Stimulated activated naive B cell treated with anti-CD40 and anti-IgM and Interleukin-4, amounts not matched to agents 10 μg/mL and 1 μg/mL and 100 μg/mL, for 72 hours (primary cell): Measurements from ENCODE around the gene GNAS-AS1.

Source experiments
- ATAC-seq, 2 donors: fragments of 150-1000 bp; cut with Tn5 transposase; replicated peaks; 2 replicates each; pipeline ENCODE4 v1.10.0; 2021; ENCODE audit warnings: moderate library complexity in 1 of 2
- DNase-seq: peaks from one replicate; pipeline ENCODE4 v3.0.0; 2021
- H3K27ac Mint-ChIP-seq: one replicate; pipeline ENCODE4 v1.8.0; 2022; ENCODE audit warnings: mild to moderate bottlenecking, mixed read lengths
- H3K27me3 Mint-ChIP-seq, 2 donors: one replicate each; pipeline ENCODE4 v1.8.0; 2022; ENCODE audit warnings: mixed read lengths in 2 of 2
- H3K36me3 Mint-ChIP-seq, 2 donors: one replicate each; pipeline ENCODE4 v1.8.0; 2022; ENCODE audit warnings: mixed read lengths in 2 of 2, mild to moderate bottlenecking in 1 of 2
- H3K4me1 Mint-ChIP-seq, 2 donors: one replicate each; pipeline ENCODE4 v1.8.0; 2022; ENCODE audit warnings: mixed read lengths in 2 of 2, mild to moderate bottlenecking in 1 of 2
- H3K4me3 Mint-ChIP-seq, 2 donors: one replicate each; pipeline ENCODE4 v1.8.0; 2022; ENCODE audit warnings: mild to moderate bottlenecking in 2 of 2, mixed read lengths in 2 of 2, moderate library complexity in 1 of 2
- H3K9me3 Mint-ChIP-seq, 2 donors: one replicate each; pipeline ENCODE4 v1.8.0; 2022; ENCODE audit warnings: mixed read lengths in 2 of 2, mild to moderate bottlenecking in 1 of 2

GNAS-AS1 gene

DNA sequence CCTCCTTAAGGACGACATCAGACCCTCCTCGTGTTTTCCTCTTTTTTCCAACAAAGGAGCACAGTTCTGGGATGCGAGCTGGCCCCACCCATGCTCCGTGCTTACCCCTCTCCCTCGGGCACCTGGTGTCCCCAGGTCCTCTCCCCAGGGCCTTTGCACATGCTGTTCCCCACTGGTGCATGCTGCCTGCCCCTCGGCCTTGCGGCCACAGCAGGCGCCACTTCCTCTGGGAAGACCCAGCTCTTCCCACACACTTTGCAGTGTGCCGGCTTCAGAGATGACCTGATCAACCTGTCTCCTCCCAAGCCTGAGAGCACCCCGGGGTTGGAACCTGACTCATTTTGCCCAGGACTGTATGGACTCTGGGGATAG lies 39.8 kb downstream of the GNAS-AS1 start:
- Mint-ChIP-seq H3K27ac (no peak overlapping the region), H3K27me3 (peaks cover 30 to 33% of the 10 kb centered on the region in 2 donors), H3K4me3 (no peak overlapping the region)

DNA sequence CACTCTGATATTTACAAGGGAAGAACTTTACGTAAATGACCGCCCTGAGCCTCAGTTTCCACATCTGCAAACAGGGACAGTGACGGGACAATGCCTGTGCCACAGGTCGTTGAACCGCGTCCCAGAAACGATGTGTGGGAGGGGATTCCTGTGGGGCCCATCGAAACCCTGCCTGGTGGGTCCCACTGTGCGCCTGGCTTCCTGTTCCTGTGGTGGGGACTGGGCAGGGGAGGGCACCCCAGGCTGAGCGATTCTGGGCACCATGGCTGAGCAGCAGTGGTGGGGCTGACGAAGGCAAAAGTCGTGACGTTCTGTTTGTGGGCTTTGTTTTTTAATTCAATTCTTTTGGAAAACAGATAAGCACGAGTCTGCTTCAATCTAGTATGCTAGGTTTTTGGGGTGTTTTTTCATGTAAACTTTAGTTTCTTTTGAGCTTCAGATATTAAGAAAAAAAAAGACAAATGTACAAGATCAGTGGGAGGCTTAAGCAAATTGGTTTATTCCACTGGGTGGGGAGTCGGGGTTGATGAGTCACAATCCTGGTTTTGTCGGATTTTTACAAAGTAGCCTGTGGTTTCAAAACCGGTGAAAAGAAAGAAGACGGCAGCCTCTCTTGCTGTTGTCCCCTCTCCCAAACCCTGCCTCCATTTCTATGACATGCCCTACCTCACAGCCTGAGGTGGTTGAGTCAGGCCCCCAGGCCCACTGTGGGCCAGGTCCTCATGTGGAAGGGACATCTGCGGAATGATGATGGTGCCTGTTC lies 40.4 kb downstream of the GNAS-AS1 start:
- no peak overlapping the region for H3K4me3 Mint-ChIP-seq
- ATAC-seq = no peak
- no peak for DNase-seq
- peaks cover 0 to 3% of the 10 kb centered on the region in 2 donors for H3K9me3 Mint-ChIP-seq
- no peaks in the 10 kb centered on the region for H3K36me3 Mint-ChIP-seq
- H3K27ac Mint-ChIP-seq = no peak overlapping the region
- peaks cover 36% of the 10 kb centered on the region in 2 donors for H3K27me3 Mint-ChIP-seq
- no peaks in the 10 kb centered on the region for H3K4me1 Mint-ChIP-seq

More for the DNA sequence above, 39.8 kb downstream of the GNAS-AS1 start:
- Mint-ChIP-seq H3K9me3 (peaks cover 0 to 3% of the 10 kb centered on the region in 2 donors), H3K4me1 (no peaks in the 10 kb centered on the region), H3K36me3 (no peaks in the 10 kb centered on the region)
- no peak for ATAC-seq
- DNase-seq = no peak

DNA sequence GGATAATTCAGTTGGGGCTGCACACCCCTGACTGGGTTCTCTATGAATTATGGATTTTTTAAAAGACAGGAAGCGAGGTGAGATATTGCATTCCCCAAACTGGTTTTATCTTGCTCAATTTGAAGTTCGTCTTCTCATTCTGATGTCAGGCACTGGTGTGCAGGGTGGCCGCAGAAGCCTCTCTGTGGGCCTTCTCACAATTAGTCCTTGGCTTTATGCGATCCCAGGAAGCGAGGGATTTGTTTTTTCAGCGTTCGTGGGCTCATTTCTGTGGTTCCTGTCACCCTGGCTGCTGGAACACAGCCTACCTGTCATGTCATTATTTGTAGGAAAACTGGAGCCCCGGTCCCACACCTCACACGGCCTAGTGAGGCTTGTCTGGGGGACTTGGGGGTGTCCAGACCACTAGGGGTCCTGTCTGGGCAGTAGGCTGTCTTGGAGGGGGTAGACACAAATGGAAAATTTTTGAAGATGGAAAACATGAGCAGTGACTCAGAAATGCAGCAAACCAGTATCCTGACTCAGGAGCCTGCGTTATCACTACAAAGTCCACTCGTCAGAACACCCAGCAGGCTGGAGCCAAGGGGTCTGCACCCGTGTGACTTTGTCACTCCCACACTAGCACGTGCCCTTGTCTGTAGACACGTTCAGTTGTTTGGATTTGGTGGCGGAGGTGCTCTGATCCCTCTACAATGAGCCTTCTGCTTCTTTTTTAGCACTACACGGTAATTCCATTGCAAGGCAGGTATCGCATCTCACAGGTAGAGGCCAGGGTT lies 42.2 kb downstream of the GNAS-AS1 start:
- H3K4me1 Mint-ChIP-seq = no peaks in the 10 kb centered on the region
- H3K36me3 Mint-ChIP-seq = no peaks in the 10 kb centered on the region
- peaks cover 46% of the 10 kb centered on the region in 2 donors for H3K27me3 Mint-ChIP-seq
- no peak for ATAC-seq
- peaks cover 0 to 3% of the 10 kb centered on the region in 2 donors for H3K9me3 Mint-ChIP-seq
- DNase-seq = no peak
- no peak overlapping the region for H3K4me3 Mint-ChIP-seq
- H3K27ac Mint-ChIP-seq = no peak overlapping the region

DNA sequence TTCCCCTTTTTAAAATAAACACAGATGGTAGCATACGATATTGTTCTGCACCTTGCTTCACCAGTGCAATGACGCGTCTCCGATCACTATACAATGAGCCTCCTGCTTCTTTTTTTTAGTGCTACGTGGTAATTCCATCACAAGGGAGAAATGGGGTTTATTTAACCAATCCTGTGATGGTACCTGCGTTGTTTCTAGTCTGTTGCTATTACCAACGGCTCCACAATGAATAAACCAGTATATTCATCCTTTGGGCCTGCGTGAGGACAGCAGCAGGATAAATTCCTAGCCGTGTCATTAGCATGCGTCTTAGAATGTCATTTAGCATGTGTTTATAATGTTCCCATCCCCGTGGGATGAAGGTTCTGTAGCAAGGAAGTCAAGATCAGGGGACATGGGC lies 42.9 kb downstream of the GNAS-AS1 start:
- H3K4me1 Mint-ChIP-seq = no peaks in the 10 kb centered on the region
- no peak overlapping the region for H3K27ac Mint-ChIP-seq
- DNase-seq = no peak
- no peak overlapping the region for H3K4me3 Mint-ChIP-seq
- H3K9me3 Mint-ChIP-seq = peaks cover 0 to 3% of the 10 kb centered on the region in 2 donors
- ATAC-seq = no peak
- no peaks in the 10 kb centered on the region for H3K36me3 Mint-ChIP-seq
- peaks cover 43% of the 10 kb centered on the region in 2 donors for H3K27me3 Mint-ChIP-seq

DNA sequence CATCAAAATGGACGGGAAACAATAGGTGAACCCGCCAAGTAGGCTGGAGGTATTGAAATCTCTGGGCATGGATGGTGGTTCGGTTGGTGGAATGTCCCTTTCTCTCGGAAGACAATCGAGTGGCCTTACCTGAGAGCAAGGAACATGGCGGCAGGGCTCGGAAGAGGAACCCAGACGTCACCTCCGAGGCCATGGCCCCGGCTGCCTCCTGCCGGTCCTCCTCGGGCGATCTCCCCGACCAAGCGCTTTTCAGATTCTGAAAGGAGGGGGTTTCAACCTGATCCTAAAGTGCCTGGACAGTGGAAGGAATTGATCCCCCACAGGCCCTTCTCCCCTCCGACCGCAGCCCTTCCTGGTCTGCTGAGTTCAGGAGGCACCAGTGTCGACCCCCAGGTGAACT lies 47.2 kb downstream of the GNAS-AS1 start:
- Mint-ChIP-seq H3K4me1 (no peaks in the 10 kb centered on the region), H3K27me3 (peaks cover 35 to 45% of the 10 kb centered on the region in 2 donors), H3K27ac (no peak overlapping the region), H3K4me3 (no peak overlapping the region), H3K9me3 (no peaks in the 10 kb centered on the region), H3K36me3 (no peaks in the 10 kb centered on the region)
- ATAC-seq (no peak), DNase-seq (no peak)

DNA sequence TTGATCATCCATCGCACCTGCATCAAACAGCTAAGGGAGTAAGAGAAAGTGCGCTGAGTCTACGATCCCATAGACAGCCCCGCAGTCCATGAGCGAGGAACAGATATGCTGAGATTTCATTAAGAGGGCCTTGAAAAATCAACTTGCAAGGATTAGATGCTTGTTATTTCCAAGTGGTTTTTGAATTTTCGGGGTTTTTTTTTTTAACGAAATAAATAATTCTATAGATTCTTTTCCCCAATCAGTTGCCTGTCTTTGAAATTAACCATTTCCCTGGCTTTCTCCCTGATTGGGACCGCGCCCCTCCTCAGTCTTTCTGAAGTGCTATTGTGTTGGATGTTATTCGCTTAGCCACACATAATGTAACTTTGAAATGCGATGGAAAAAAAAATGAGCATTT lies 48.6 kb downstream of the GNAS-AS1 start:
- Mint-ChIP-seq H3K36me3 (no peaks in the 10 kb centered on the region), H3K4me1 (no peaks in the 10 kb centered on the region), H3K27ac (no peak overlapping the region), H3K27me3 (peaks cover 41 to 53% of the 10 kb centered on the region in 2 donors), H3K4me3 (no peak overlapping the region), H3K9me3 (no peaks in the 10 kb centered on the region)
- ATAC-seq (no peak), DNase-seq (no peak)

DNA sequence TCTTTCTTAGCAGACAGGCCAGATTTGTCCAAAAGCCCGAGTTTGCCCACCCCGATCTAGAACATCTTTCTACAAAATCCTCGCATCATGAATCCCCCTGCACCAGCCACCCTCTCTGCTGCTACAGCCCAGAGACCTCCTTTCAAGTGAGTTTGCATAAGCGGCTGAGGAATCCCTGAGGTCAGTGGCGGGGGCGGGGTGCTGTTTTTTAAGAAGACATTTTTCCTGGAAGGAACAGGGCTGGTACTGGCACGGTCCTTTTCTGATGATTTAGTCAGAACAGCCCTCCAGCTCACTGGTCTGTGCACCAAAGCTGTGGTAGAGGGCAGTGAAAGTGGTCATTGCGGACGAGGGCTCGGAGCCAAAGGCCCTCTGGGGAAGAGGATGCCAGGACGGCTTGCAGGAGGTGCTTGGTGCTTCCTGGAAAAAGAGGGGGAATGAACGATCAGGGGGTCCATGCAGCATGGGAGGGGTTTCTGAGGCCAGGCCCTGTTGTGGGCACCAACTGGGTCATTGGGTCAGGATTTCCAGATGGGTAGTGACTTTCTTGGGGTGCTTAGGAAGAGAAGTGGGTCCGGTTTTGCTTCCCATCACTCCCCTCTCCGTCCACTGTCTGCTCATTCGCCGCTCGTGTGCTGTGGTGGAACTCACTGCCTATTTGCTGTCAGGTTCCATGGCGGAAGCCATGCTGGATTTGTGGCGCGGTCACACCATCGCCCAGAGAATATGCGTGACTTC lies 50.4 kb downstream of the GNAS-AS1 start:
- DNase-seq (no peak), ATAC-seq (no peak)
- Mint-ChIP-seq H3K4me3 (no peak overlapping the region), H3K9me3 (no peaks in the 10 kb centered on the region), H3K36me3 (no peaks in the 10 kb centered on the region), H3K27ac (no peak overlapping the region), H3K27me3 (peaks cover 45 to 55% of the 10 kb centered on the region in 2 donors), H3K4me1 (no peaks in the 10 kb centered on the region)

DNA sequence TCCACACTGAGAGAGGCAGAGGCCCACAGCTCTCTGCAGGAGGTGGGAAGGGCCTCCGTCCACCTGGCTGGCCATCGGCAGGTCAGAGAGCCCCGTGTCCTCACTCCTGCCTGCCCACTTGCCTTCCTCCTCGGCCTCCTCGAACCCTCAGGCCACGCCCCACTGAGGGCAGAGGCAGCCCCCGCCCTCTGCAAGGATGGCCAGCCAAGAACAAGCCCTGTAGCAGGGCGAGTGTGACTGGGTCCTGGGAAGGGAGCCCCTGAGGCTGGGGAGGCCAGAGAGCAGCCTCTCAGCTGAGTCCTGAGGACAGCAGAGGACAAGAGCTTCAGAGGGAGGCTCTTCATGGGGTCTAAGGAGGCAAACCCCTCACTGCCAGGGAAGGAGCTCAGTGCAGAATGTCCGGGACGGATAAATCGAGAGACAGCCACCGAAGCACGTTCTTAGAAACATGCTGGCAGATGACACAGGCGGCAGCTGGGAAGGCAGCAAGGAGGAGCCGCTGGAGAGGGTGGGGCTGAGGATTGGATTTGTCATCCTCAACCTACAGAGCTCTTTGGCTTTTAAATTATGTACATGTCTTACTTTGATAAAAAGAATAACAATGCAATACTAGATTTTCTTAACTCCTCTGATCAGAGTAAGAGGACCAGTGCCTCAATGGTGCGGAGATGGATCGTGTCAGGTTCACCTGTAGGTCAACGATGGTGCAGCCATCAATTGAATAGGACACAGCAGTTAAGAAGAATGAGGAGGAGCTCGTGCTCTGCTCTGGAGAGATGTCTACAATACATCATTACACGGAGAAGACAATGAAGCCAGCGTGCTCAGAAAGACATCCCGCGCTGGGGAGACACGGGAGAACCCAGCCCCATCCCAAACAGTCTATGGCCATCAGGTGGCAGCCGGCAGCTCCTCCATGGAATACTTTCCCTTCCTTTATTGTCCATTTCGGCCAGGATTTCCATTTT lies 53.0 kb downstream of the GNAS-AS1 start:
- peaks cover 43 to 48% of the 10 kb centered on the region in 2 donors for H3K27me3 Mint-ChIP-seq
- H3K27ac Mint-ChIP-seq = no peak overlapping the region
- ATAC-seq = no peak

DNA sequence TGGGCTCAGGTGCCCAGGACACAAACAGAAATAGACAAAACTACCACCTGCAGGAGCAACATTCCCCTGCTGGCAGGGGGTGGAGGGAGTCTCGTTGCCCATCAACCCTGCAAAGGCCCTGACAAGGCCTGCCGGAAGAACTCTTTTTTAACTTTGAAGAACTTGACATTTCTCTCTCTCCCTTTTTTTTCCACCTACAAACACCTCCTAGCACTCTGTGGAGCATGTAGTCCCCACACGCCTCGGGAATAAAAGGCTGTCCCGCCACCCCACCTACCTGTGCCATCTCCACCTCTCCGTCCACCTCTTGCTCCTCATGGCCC lies 54.8 kb downstream of the GNAS-AS1 start:
- H3K27ac Mint-ChIP-seq = no peak overlapping the region
- H3K9me3 Mint-ChIP-seq = no peaks in the 10 kb centered on the region
- ATAC-seq = no peak
- H3K27me3 Mint-ChIP-seq = peaks cover 40 to 42% of the 10 kb centered on the region in 2 donors
- H3K4me3 Mint-ChIP-seq = no peak overlapping the region
- H3K36me3 Mint-ChIP-seq = no peaks in the 10 kb centered on the region
- no peaks in the 10 kb centered on the region for H3K4me1 Mint-ChIP-seq
- no peak for DNase-seq

More for the DNA sequence above, 53.0 kb downstream of the GNAS-AS1 start:
- H3K4me3 Mint-ChIP-seq = no peak overlapping the region
- no peaks in the 10 kb centered on the region for H3K9me3 Mint-ChIP-seq
- no peaks in the 10 kb centered on the region for H3K36me3 Mint-ChIP-seq
- no peaks in the 10 kb centered on the region for H3K4me1 Mint-ChIP-seq
- no peak for DNase-seq

DNA sequence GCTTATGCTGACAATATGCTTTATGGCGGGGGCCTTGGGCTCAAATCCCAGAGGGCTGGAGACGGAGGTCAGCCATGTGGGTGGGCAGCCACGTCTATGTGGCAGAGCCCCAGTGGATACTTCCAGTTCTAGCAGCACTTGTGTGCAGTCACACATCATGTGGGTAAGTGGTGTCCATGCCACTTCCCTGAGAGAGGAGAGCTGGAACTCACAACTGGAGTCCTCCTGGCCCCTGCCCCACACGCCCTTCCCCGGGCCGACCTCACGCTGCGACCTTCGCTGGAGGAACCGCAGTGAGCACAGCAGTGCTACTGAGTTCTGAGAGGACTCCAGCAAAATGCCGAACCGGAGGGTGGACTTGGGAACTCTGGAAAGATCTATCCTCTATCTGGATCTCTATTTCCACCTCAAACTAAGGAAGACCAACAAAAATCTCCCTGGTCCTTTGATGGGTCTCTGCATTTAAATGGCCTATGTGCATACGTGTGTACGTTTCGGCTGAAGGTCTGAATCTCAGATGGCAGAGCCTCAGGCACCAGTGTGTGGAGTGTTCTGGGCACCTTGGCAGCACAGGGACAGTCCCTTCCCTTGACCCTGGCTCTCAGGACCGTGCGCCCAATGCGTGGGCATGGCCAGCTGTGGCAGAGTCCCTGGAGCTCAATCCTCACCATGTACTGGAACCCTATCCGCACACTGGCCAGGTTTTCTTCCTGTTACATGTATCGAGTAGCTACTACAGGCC lies 55.4 kb downstream of the GNAS-AS1 start:
- no peaks in the 10 kb centered on the region for H3K9me3 Mint-ChIP-seq
- ATAC-seq (no peak), DNase-seq (no peak)
- H3K4me3 Mint-ChIP-seq = no peak overlapping the region
- peaks cover 37 to 38% of the 10 kb centered on the region in 2 donors for H3K27me3 Mint-ChIP-seq
- H3K4me1 Mint-ChIP-seq = no peaks in the 10 kb centered on the region
- H3K36me3 Mint-ChIP-seq = no peaks in the 10 kb centered on the region
- no peak overlapping the region for H3K27ac Mint-ChIP-seq

DNA sequence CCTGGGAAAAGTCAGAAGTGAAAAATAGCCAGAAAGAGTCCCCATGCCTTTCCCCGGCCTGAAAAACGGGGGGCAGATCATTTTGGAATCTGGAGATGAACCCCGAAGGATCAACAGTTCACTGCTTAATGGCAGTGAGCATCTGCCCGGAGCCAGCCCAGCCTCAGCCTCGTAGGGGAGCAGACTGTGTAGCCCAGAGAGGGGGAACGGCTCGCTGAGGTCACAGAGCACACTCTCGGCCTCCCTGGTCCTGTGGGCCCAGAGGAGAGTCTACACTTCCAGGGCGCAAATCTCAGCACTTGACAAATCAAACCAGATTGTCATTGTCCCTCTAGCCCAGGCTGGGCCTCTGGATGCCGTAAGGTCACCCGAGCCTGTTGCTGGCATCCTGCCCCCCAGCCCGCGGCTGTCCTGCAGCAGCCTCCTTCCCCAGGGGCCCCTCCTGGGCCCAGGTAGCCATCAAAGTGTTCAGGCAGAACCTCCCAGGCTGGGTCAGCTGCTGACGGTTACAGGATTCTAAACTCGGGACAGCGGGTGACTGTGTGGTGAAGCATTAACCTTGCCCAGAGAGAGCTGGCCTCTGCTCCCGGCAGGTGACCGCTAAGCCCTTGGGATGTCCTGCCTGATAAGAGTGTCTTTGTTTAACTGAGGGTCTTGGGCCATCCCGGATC lies 56.1 kb downstream of the GNAS-AS1 start:
- no peak overlapping the region for H3K4me3 Mint-ChIP-seq
- no peak for ATAC-seq
- H3K27me3 Mint-ChIP-seq = peaks cover 33 to 36% of the 10 kb centered on the region in 2 donors
- no peaks in the 10 kb centered on the region for H3K4me1 Mint-ChIP-seq
- no peak for DNase-seq
- no peaks in the 10 kb centered on the region for H3K36me3 Mint-ChIP-seq
- H3K9me3 Mint-ChIP-seq = no peaks in the 10 kb centered on the region
- H3K27ac Mint-ChIP-seq = no peak overlapping the region

DNA sequence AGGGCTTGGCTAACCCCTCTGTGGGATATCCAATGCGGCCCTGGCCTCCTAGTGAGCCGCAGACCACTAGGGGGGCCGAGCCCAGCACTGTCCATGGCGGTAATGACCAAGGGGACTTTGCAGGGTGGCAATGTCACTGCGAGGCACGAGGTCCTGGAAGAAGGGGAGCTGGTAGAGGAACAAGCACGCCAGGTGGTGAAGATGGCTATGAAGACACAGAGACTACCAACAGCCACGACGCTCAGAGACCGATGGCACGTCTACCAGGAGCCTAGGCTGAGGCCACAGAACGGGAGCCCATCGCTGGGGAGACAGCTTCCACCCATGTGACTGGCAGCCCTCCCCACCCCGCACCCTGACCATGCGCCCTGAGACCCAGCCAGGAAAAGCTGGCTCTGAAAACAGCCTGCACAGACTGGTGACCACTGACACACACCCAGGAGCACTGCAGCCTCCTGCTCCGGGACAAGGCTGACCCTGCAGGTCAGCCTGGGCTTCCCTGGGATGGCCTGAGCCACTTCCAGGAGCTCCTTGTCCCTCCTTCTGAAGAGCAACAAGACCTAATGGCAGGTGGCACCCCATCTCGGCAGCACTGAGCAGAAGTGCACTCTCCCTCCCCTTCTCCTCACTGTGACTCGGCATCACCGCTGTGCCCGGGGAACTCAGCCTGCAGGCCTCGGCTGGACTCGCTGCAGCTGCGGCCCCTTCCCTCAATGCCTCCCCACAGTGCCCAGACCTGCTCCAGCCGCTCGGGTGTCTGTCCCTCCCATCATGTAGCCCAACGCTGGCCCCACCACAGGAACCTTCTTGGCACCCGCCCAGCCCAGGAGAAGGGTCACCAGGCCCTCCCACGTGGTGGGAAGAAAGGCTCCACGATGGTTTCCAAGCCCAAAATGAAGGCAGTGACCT lies 56.9 kb downstream of the GNAS-AS1 start:
- peaks cover 36 to 37% of the 10 kb centered on the region in 2 donors for H3K27me3 Mint-ChIP-seq
- no peak overlapping the region for H3K27ac Mint-ChIP-seq
- no peaks in the 10 kb centered on the region for H3K9me3 Mint-ChIP-seq
- H3K36me3 Mint-ChIP-seq = no peaks in the 10 kb centered on the region
- DNase-seq (no peak), ATAC-seq (no peak)
- H3K4me3 Mint-ChIP-seq = no peak overlapping the region
- no peaks in the 10 kb centered on the region for H3K4me1 Mint-ChIP-seq
